Breast epithelium (tissue), 4 donors: ENCODE measurements around the gene NECTIN4. TPM values are rescaled to one million over a fixed set of nuclear protein-coding genes. Genes with fewer than 3 reads are reported as not detected.

ENCODE experiments used
- DNase-seq, 2 donors: peaks; one replicate each; pipeline ENCODE4 v3.0.0-alpha.2; 2019; ENCODE audit warnings: low spot score in 2 of 2
- H3K27ac ChIP-seq, 2 donors: fragments of 200-600 bp; sonication (generic) in 1 of 2; one replicate each; pipeline ENCODE4 v1.5.1; 2016 to 2019; ENCODE audit warnings: mild to moderate bottlenecking in 1 of 2
- H3K27me3 ChIP-seq, 2 donors: fragments of 200-600 bp; sonication (generic) in 1 of 2; one replicate each; pipeline versions ENCODE4 v1.5.1 to v1.6.0; 2017 to 2019; ENCODE audit warnings: control low read depth in 1 of 2, mild to moderate bottlenecking in 1 of 2
- H3K36me3 ChIP-seq: fragments of 200-600 bp; one replicate; pipeline ENCODE4 v1.5.1; 2019
- H3K4me1 ChIP-seq, 2 donors: fragments of 200-600 bp; sonication (generic); one replicate each; pipeline ENCODE4 v1.5.1; 2016 to 2019; ENCODE audit warnings: control low read depth in 1 of 2
- H3K4me3 ChIP-seq, 3 donors: fragments of 200-600 bp; sonication (generic); 1 replicate in 2 of 3; 2 replicates in 1 of 3; pipeline ENCODE4 v1.5.1; 2016 to 2019; ENCODE audit warnings: mild to moderate bottlenecking in 3 of 3, moderate library complexity in 2 of 3
- H3K9me3 ChIP-seq, 2 donors: fragments of 200-600 bp; sonication (generic) in 1 of 2; one replicate each; pipeline ENCODE4 v1.5.1; 2016 to 2019; ENCODE audit warnings: control low read depth in 1 of 2
- CTCF ChIP-seq, 3 donors: fragments of 450-650 bp; IDR thresholded peaks; one replicate each; pipeline ENCODE4 v1.5.1; 2016 to 2017; ENCODE audit warnings: antibody characterized with exemption in 3 of 3, mild to moderate bottlenecking in 3 of 3, moderate library complexity in 3 of 3
- POLR2A ChIP-seq: fragments of 450-650 bp; IDR thresholded peaks from one replicate; pipeline ENCODE4 v1.6.1; 2016; ENCODE audit warnings: antibody characterized with exemption, mild to moderate bottlenecking, moderate library complexity
- POLR2AphosphoS5 ChIP-seq, 3 donors: sonication (generic); formaldehyde crosslinking; IDR thresholded peaks; one replicate each; pipeline ENCODE4 v1.6.1; 2017; ENCODE audit warnings: antibody characterized with exemption in 3 of 3
- intact Hi-C: fragments of 100-400 bp; cut with DNase I; formaldehyde crosslinking; loops from one replicate; pipeline ENCODE4 v1.15.1; 2023; ENCODE audit warnings: low total_unique reads
- total RNA-seq, 3 donors: library from RNA; depleted of rRNA; stranded (reverse); fragments of >200 nt; gene quantifications; one replicate each; pipeline ENCODE4 v1.1.0, GENCODE V29; 2016

The NECTIN4 gene
- total RNA-seq, 3 donors from 2014 or later, result 28.5 to 56.3 TPM; not detected in 1

DNA sequence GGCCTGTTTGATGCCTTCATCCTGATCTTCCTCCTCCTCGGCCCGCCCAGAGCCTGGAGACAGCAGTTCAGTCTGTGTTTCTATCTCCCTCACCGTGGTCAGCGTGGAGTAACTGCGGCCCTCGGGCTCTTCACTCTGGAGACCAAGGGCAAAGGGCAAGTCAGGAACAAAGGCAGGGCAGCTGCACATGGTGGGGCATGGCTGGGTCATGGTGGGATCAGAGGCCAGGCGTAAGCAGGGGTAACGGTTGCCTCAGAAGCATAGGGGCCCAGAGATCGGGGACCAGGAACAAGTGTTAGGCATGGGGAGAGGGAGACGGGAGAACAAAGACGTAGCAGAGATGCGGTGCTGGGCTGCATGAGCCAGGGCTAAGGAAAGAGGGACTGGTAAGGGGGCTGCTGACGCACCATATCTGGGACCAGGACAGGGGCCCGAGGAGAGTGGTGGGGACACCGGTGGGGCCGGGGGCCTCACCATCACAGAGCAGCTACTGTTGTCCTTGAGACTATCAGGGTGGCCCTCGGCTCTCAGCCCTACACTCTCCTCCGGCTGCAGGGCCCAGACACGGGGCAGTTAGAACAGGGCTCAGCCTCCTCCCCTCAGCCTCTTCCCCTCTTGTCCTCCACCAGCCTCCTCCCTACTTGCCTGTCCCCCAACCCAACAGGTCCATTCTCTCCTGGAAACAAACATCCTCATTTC is 16.5 kb downstream of the NECTIN4 start:
- no peak for DNase-seq
- Histone ChIP-seq H3K27me3 (no peaks in the 10 kb centered on the region), H3K36me3 (no peaks in the 10 kb centered on the region), H3K4me3 (no peak overlapping the region), H3K9me3 (no peaks in the 10 kb centered on the region), H3K4me1 (no peaks in the 10 kb centered on the region), H3K27ac (no peak overlapping the region)
- TF ChIP-seq POLR2A (no peak), POLR2AphosphoS5 (IDR thresholded peaks at IDR 0.05) (no peak), CTCF (IDR thresholded peaks at IDR 0.05) (no peak)
- intact Hi-C loops, result no loop called here

DNA sequence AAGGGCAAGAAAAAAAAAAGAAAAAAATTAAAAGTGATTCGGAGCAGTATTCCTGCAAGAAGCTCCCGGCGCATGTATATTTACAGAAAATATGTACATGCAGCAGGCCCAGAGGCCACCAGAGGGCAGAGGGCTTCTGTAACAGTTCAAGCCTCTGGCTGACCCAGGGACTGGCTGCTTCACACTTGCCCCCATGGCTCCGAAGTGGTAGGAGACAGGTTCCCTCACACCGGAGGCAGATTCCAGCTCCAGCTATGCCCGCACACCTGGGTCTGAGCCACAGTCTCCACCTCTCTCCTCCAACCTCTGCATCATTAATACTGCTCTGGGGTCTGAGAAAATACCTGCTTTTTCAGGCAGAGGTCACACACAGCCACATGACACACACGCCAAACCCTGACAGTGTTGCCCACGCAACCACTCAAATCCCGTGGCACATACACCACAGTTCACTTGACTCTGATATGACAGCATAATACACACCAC is 17.4 kb downstream of the NECTIN4 start:
- no peak for TF ChIP-seq POLR2AphosphoS5 (IDR thresholded peaks at IDR 0.05)
- peak; percentile 51 to 67 (median 59) for TF ChIP-seq CTCF (IDR thresholded peaks at IDR 0.05)
- no peaks in the 10 kb centered on the region for H3K9me3 ChIP-seq
- peak in 1 of 2 donors; percentile 55 for DNase-seq
- no peaks in the 10 kb centered on the region for H3K27me3 ChIP-seq
- intact Hi-C loops, result no loop called here
- no peaks in the 10 kb centered on the region for H3K36me3 ChIP-seq
- no peak overlapping the region for H3K4me3 ChIP-seq
- H3K4me1 ChIP-seq, result no peaks in the 10 kb centered on the region
- no peak overlapping the region for H3K27ac ChIP-seq

- H3K36me3 ChIP-seq, result no peaks in the 10 kb centered on the region
- intact Hi-C loops, result no loop called here
- no peak overlapping the region for H3K4me3 ChIP-seq
- no peaks in the 10 kb centered on the region for H3K4me1 ChIP-seq
- H3K27ac ChIP-seq, result no peak overlapping the region
- no peak for DNase-seq
- TF ChIP-seq POLR2A (no peak), POLR2AphosphoS5 (IDR thresholded peaks at IDR 0.05) (no peak), CTCF (IDR thresholded peaks at IDR 0.05) (no peak)
- H3K27me3 ChIP-seq, result no peaks in the 10 kb centered on the region
- H3K9me3 ChIP-seq, result no peaks in the 10 kb centered on the region
Observed at GRCh38 chr1:161070761-161071160, 18.6 kb downstream of the NECTIN4 start.

DNA sequence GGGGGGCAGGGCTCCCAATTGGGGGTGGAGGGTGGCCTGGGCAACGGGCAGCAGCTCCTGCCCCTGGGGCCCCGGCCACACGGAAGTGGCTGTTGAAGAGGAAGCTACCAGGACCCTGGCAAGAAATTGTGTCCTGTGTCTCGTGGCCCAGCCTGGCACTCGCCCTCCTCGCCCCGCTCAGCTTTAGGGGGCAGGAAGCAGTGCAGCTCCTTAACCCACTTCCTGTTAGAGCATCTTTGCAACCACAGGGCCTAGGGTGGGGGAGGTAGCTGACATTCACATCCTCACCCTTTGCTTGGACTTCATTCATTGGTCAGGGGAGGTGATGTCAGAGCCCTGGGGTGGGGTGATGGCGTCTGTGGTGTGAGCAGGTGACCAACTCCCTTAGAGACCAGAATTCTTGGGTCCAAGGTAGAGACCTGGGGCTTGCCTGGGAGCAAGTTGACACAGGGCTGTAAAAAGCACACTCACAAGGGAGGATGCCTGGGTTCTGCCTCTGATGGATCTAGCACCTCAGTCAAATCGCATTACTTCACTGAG is 19.6 kb downstream of the NECTIN4 start, which contains the start of gene ARHGAP30:
TSS of gene ARHGAP30 (minus strand) at position 161 of the 540 bp plus-strand sequence. CDS start 267 bp downstream, outside the sequence.
- no peaks in the 10 kb centered on the region for H3K9me3 ChIP-seq
- H3K4me1 ChIP-seq, result no peaks in the 10 kb centered on the region
- H3K27ac ChIP-seq, result peak within 1 kb of the TSS; percentile 19 to 74
- H3K36me3 ChIP-seq, result no peaks in the 10 kb centered on the region
- no peak for TF ChIP-seq CTCF (IDR thresholded peaks at IDR 0.05)
- TF ChIP-seq POLR2AphosphoS5 (IDR thresholded peaks at IDR 0.05), result no peak
- TF ChIP-seq POLR2A, result no peak
- peak in 1 of 2 donors; percentile 44 for DNase-seq
- peak within 1 kb of the TSS; percentile 35 to 49 (median 42) for H3K4me3 ChIP-seq
- H3K27me3 ChIP-seq, result no peaks in the 10 kb centered on the region
- intact Hi-C loops, result no loop called here

DNA sequence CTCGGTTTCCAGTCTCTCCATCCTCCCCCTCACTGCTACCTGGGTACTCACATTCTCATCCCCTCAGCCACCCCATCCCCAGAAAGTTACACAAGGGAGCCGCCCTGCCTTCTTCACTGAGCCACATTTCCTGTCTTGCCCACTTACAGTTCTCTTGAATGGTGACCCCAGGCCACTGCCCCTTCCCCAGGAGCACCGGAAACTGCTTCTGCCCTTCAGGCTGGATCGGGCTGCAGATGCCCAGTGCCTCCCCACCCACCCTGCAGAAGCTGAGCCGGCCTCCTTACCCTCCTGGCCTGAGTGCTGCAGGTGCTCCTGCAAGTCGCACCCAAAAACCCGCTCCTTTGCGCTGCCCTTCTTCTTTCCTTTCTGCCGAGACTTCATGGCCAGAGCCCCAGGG is 20.1 kb downstream of the NECTIN4 start:
- intact Hi-C loops, result no loop called here
- no peak for DNase-seq
- Histone ChIP-seq H3K4me1 (no peaks in the 10 kb centered on the region), H3K27me3 (no peaks in the 10 kb centered on the region), H3K36me3 (no peaks in the 10 kb centered on the region), H3K27ac (peak overlapping the region; percentile 19 to 74), H3K4me3 (peak overlapping the region; percentile 35 to 49 (median 42)), H3K9me3 (no peaks in the 10 kb centered on the region)
- TF ChIP-seq POLR2AphosphoS5 (IDR thresholded peaks at IDR 0.05) (no peak), CTCF (IDR thresholded peaks at IDR 0.05) (no peak), POLR2A (no peak)
